HepG2 (cell line): ENCODE results near the gene SPSB1. TPM values are rescaled to one million over a fixed set of nuclear protein-coding genes. Genes with fewer than 3 reads are reported as not detected.

Experiments
- ATF7 ChIP-seq, 2 experiments: fragments of 450-650 bp in 1 of 2; sonication (generic) in 1 of 2; formaldehyde crosslinking in 1 of 2; IDR thresholded peaks; 2 replicates each; pipeline versions ENCODE4 v1.4.0 to v1.6.1; 2016 to 2020; ENCODE audit warnings: antibody characterized with exemption in 1 of 2, mild to moderate bottlenecking in 1 of 2, missing genetic modification reagents in 1 of 2
- CEBPG ChIP-seq: IDR thresholded peaks from 2 replicates; pipeline ENCODE4 v1.6.1; 2016
- HNF4G ChIP-seq, 2 experiments: sonication (generic) in 1 of 2; formaldehyde crosslinking in 1 of 2; IDR thresholded peaks; 2 replicates each; pipeline versions ENCODE4 v1.4.0 to v1.6.1; 2011 to 2020; ENCODE audit warnings: borderline replicate concordance in 2 of 2, low read depth in 2 of 2, mild to moderate bottlenecking in 2 of 2, low read length in 1 of 2, missing genetic modification reagents in 1 of 2, moderate library complexity in 1 of 2
- IRX3 ChIP-seq: sonication (generic); formaldehyde crosslinking; IDR thresholded peaks from 2 replicates; pipeline ENCODE4 v1.8.1; 2023; ENCODE audit warnings: mild to moderate bottlenecking, low read depth, missing genetic modification reagents, borderline replicate concordance
- ISX ChIP-seq: sonication (generic); formaldehyde crosslinking; conservative IDR thresholded peaks from 2 replicates; pipeline ENCODE4 v1.5.0; 2020; ENCODE audit warnings: missing genetic modification reagents
- KLF6 ChIP-seq: IDR thresholded peaks from 2 replicates; pipeline ENCODE4 v1.8.0; 2016; ENCODE audit warnings: missing biosample characterization, missing genetic modification reagents
- NFE2L2 ChIP-seq: fragments of 150-350 bp; IDR thresholded peaks from 2 replicates; pipeline ENCODE4 v1.6.1; 2014; ENCODE audit warnings: low read length
- PAX8 ChIP-seq: sonication (generic); formaldehyde crosslinking; IDR thresholded peaks from 2 replicates; pipeline ENCODE4 v1.8.0; 2022; ENCODE audit warnings: mild to moderate bottlenecking, missing genetic modification reagents, borderline replicate concordance
- RXRA ChIP-seq: sonication (generic); formaldehyde crosslinking; IDR thresholded peaks from 2 replicates; pipeline ENCODE4 v1.5.1; 2020; ENCODE audit warnings: missing genetic modification reagents
- SALL2 ChIP-seq: sonication (generic); formaldehyde crosslinking; IDR thresholded peaks from 2 replicates; pipeline ENCODE4 v1.8.1; 2023; ENCODE audit warnings: mild to moderate bottlenecking, missing genetic modification reagents, inconsistent platforms
- TP53 ChIP-seq: sonication (generic); formaldehyde crosslinking; conservative IDR thresholded peaks from 2 replicates; pipeline ENCODE4 v1.4.0; 2020; ENCODE audit warnings: missing genetic modification reagents
- ZBTB21 ChIP-seq: sonication (generic); formaldehyde crosslinking; IDR thresholded peaks from 2 replicates; pipeline ENCODE4 v1.4.0; 2020; ENCODE audit warnings: missing genetic modification reagents
- polyA plus RNA-seq, 8 experiments: library from polyadenylated mRNA; depleted of rRNA in 3 of 8; stranded (reverse) in 7 of 8; unstranded in 1 of 8; fragments of >200 nt; fragmentation: Illumina TruSeq in 4 of 8; extraction: Trizol in 4 of 8; gene quantifications; 2 replicates each; pipeline versions ENCODE4 v1.2.1 to v1.2.3, GENCODE V29; 2011 to 2016; ENCODE audit warnings: low read depth in 4 of 8, missing spikeins in 1 of 8, mixed read lengths in 1 of 8; ENCODE audit not compliant: insufficient read depth in 1 of 8
- total RNA-seq, 5 experiments: library from RNA; depleted of rRNA; stranded (reverse); fragments of >200 nt; fragmentation: Illumina TruSeq; extraction: Trizol; gene quantifications; 2 replicates each; pipeline ENCODE4 v1.2.3, GENCODE V29; 2016; ENCODE audit warnings: low read depth in 1 of 5
- TF ChIP-seq, protein P1 (sequence below): sonication (generic); formaldehyde crosslinking; IDR thresholded peaks from 2 replicates; pipeline ENCODE4 v1.4.0; 2020; ENCODE audit warnings: missing genetic modification reagents
- TF ChIP-seq, protein P2 (sequence below): sonication (generic); formaldehyde crosslinking; IDR thresholded peaks from 2 replicates; pipeline ENCODE4 v1.9.0; 2021; ENCODE audit warnings: missing genetic modification reagents, mild to moderate bottlenecking, borderline replicate concordance
- TF ChIP-seq, protein P3 (sequence below): sonication (generic); formaldehyde crosslinking; conservative IDR thresholded peaks from 2 replicates; pipeline ENCODE4 v1.4.0; 2020; ENCODE audit warnings: mild to moderate bottlenecking, missing genetic modification reagents, moderate library complexity
- TF ChIP-seq, protein P4 (sequence below): fragments of 450-650 bp; IDR thresholded peaks from 2 replicates; pipeline ENCODE4 v1.6.1; 2017
- TF ChIP-seq, protein P5 (sequence below): sonication (generic); formaldehyde crosslinking; IDR thresholded peaks from 2 replicates; pipeline ENCODE4 v1.4.0; 2020; ENCODE audit warnings: missing genetic modification reagents, mild to moderate bottlenecking, borderline replicate concordance

SPSB1 gene
- total and polyA plus RNA-seq, 2 of the 13 experiments (the other 11 are each of a cell fraction or from before 2014, with no cell fraction given): 5.0 to 8.0 TPM

DNA sequence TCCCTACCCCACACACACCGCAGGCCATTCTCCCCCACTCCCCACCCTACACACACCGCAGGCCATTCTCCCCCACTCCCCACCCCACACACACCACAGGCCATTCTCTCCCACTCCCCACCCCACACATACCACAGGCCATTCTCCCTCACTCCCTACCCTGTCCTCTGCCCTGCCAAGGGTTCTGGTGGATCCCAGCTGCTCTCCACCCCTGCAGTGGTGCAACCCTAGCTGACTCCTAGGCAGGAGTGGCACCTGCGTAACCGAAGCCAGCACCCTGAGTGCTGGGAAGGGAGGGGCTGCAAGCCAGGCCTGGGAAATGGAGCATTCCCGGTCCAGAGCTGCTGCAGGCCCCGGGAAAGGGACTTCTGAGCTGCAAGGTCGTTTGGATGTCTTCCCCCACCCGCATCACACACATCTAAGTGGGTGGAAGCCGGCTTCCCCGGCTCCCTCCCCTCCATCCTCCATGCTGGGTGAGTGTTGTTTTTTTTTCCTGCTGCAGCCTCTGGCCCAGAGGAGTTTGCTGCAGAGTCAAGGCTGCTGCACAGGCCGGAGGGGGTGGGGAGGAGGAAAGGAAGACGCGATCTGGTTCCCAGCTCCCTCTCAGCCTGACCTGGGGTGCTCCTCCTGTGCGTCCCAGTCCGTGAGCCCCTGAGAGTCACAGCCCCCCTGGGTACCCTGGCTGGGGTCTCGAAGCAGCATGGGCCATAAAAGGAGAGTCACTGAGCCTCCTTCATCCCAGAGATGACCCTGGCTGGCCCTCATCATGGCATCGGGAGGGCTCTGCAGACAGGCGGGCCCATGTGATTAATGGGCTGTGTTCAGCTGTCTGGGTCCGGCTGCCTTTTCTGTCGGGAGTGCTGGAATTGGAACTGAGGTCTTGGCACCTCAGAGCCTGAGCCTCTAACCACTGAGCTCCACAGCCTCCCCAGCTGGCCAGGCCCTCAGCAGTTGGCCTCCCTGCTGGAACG lies 42.0 kb upstream of the SPSB1 start (continued):
- TF ChIP-seq, protein P1, sequence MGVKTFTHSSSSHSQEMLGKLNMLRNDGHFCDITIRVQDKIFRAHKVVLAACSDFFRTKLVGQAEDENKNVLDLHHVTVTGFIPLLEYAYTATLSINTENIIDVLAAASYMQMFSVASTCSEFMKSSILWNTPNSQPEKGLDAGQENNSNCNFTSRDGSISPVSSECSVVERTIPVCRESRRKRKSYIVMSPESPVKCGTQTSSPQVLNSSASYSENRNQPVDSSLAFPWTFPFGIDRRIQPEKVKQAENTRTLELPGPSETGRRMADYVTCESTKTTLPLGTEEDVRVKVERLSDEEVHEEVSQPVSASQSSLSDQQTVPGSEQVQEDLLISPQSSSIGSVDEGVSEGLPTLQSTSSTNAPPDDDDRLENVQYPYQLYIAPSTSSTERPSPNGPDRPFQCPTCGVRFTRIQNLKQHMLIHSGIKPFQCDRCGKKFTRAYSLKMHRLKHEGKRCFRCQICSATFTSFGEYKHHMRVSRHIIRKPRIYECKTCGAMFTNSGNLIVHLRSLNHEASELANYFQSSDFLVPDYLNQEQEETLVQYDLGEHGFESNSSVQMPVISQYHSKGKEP (CRISPR knock-in tag): no peak
- TF ChIP-seq ATF7 (IDR thresholded peaks at IDR 0.05) (no peak), ATF7 (CRISPR knock-in tag; IDR thresholded peaks at IDR 0.05) (no peak), HNF4G (IDR thresholded peaks at IDR 0.05; ENCODE audit: borderline replicate concordance, low read depth, low read length) (no peak), HNF4G (CRISPR knock-in tag; IDR thresholded peaks at IDR 0.05; ENCODE audit: borderline replicate concordance, low read depth) (no peak), NFE2L2 (no peak), SALL2 (CRISPR knock-in tag) (no peak), ZBTB21 (CRISPR knock-in tag) (no peak), IRX3 (CRISPR knock-in tag) (no peak), PAX8 (CRISPR knock-in tag) (no peak), KLF6 (CRISPR knock-in tag) (no peak), TP53 (CRISPR knock-in tag) (no peak), CEBPG (peak; percentile 50; the same call in 1 of the 2 replicates), RXRA (0 out of 2 replicates have a peak, but pooled peaks have one; percentile 20), ISX (CRISPR knock-in tag) (no peak)
- TF ChIP-seq, protein P2, sequence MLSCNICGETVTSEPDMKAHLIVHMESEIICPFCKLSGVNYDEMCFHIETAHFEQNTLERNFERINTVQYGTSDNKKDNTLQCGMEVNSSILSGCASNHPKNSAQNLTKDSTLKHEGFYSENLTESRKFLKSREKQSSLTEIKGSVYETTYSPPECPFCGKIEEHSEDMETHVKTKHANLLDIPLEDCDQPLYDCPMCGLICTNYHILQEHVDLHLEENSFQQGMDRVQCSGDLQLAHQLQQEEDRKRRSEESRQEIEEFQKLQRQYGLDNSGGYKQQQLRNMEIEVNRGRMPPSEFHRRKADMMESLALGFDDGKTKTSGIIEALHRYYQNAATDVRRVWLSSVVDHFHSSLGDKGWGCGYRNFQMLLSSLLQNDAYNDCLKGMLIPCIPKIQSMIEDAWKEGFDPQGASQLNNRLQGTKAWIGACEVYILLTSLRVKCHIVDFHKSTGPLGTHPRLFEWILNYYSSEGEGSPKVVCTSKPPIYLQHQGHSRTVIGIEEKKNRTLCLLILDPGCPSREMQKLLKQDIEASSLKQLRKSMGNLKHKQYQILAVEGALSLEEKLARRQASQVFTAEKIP (CRISPR knock-in tag): no peak
- TF ChIP-seq, protein P3, sequence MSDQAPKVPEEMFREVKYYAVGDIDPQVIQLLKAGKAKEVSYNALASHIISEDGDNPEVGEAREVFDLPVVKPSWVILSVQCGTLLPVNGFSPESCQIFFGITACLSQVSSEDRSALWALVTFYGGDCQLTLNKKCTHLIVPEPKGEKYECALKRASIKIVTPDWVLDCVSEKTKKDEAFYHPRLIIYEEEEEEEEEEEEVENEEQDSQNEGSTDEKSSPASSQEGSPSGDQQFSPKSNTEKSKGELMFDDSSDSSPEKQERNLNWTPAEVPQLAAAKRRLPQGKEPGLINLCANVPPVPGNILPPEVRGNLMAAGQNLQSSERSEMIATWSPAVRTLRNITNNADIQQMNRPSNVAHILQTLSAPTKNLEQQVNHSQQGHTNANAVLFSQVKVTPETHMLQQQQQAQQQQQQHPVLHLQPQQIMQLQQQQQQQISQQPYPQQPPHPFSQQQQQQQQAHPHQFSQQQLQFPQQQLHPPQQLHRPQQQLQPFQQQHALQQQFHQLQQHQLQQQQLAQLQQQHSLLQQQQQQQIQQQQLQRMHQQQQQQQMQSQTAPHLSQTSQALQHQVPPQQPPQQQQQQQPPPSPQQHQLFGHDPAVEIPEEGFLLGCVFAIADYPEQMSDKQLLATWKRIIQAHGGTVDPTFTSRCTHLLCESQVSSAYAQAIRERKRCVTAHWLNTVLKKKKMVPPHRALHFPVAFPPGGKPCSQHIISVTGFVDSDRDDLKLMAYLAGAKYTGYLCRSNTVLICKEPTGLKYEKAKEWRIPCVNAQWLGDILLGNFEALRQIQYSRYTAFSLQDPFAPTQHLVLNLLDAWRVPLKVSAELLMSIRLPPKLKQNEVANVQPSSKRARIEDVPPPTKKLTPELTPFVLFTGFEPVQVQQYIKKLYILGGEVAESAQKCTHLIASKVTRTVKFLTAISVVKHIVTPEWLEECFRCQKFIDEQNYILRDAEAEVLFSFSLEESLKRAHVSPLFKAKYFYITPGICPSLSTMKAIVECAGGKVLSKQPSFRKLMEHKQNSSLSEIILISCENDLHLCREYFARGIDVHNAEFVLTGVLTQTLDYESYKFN (CRISPR knock-in tag): no peak
- TF ChIP-seq, protein P4, sequence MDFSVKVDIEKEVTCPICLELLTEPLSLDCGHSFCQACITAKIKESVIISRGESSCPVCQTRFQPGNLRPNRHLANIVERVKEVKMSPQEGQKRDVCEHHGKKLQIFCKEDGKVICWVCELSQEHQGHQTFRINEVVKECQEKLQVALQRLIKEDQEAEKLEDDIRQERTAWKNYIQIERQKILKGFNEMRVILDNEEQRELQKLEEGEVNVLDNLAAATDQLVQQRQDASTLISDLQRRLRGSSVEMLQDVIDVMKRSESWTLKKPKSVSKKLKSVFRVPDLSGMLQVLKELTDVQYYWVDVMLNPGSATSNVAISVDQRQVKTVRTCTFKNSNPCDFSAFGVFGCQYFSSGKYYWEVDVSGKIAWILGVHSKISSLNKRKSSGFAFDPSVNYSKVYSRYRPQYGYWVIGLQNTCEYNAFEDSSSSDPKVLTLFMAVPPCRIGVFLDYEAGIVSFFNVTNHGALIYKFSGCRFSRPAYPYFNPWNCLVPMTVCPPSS: no peak
- TF ChIP-seq, protein P5, sequence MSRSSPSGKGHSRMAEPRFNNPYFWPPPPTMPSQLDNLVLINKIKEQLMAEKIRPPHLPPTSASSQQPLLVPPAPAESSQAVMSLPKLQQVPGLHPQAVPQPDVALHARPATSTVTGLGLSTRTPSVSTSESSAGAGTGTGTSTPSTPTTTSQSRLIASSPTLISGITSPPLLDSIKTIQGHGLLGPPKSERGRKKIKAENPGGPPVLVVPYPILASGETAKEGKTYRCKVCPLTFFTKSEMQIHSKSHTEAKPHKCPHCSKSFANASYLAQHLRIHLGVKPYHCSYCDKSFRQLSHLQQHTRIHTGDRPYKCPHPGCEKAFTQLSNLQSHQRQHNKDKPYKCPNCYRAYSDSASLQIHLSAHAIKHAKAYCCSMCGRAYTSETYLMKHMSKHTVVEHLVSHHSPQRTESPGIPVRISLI: peak; percentile 59; the same call in 1 of the 2 replicates
